DND-41 (cell line): Measurements from ENCODE around the gene MAP3K2.

ENCODE experiments used
- EZH2 ChIP-seq: IDR thresholded peaks from 3 replicates; pipeline ENCODE4 v1.6.1; 2012; ENCODE audit warnings: borderline replicate concordance, low read depth, mild to moderate bottlenecking, moderate library complexity, low read length, inconsistent platforms; ENCODE audit not compliant: severe bottlenecking
- TF ChIP-seq, protein P1 (sequence below): IDR thresholded peaks from 2 replicates; pipeline ENCODE4 v1.5.1; 2012; ENCODE audit warnings: borderline replicate concordance, low read length, moderate library complexity, mild to moderate bottlenecking; ENCODE audit not compliant: poor library complexity, severe bottlenecking; ENCODE audit errors: extremely low read depth

DNA sequence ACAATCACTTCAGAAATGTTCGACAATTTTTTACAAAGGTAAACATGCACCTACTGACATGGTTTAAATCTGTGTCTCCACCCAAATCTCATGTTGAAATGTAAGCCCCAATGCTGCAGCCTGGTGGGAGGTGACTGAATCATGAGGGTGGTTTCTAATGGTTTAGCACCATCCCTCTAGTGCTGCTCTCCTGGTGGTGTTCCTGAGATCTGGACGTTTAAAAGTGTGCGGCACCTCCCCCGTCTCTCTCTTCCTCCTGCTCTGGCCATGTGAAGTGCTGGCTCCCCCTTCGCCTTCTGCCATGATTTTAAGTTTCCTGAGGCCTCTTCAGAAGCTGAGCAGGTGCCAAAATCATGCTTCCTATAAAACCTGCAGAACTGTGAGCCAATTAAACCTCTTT is 28.3 kb downstream of the MAP3K2 start:
- TF ChIP-seq, protein P1, sequence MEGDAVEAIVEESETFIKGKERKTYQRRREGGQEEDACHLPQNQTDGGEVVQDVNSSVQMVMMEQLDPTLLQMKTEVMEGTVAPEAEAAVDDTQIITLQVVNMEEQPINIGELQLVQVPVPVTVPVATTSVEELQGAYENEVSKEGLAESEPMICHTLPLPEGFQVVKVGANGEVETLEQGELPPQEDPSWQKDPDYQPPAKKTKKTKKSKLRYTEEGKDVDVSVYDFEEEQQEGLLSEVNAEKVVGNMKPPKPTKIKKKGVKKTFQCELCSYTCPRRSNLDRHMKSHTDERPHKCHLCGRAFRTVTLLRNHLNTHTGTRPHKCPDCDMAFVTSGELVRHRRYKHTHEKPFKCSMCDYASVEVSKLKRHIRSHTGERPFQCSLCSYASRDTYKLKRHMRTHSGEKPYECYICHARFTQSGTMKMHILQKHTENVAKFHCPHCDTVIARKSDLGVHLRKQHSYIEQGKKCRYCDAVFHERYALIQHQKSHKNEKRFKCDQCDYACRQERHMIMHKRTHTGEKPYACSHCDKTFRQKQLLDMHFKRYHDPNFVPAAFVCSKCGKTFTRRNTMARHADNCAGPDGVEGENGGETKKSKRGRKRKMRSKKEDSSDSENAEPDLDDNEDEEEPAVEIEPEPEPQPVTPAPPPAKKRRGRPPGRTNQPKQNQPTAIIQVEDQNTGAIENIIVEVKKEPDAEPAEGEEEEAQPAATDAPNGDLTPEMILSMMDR, result no peak
- TF ChIP-seq EZH2, result no peak
